Stomach (tissue), 9 donors: ENCODE results near the gene TSPAN1. TPM values are rescaled to one million over a fixed set of nuclear protein-coding genes. Genes with fewer than 3 reads are reported as not detected.

Source experiments
- DNase-seq, 2 donors: peaks; one replicate each; pipeline versions ENCODE4 v3.0.0 to v3.0.0-alpha.2; 2013 to 2019
- H3K27ac ChIP-seq, 5 donors: fragments of 200-600 bp in 4 of 5; sonication (generic) in 4 of 5; one replicate each; pipeline ENCODE4 v1.5.1; 2013 to 2019; ENCODE audit warnings: mild to moderate bottlenecking in 1 of 5, moderate library complexity in 1 of 5
- H3K27me3 ChIP-seq, 3 donors: fragments of 200-600 bp; sonication (generic); one replicate each; pipeline ENCODE4 v1.5.1; 2017 to 2019; ENCODE audit warnings: mixed run types in 1 of 3
- H3K36me3 ChIP-seq, 4 donors: fragments of 200-600 bp; sonication (generic); 1 replicate in 3 of 4; 2 replicates in 1 of 4; pipeline ENCODE4 v1.5.1; 2016 to 2019
- H3K4me1 ChIP-seq, 4 donors: fragments of 200-600 bp; sonication (generic); one replicate each; pipeline ENCODE4 v1.5.1; 2016 to 2019
- H3K4me3 ChIP-seq, 4 donors: fragments of 200-600 bp; sonication (generic) in 3 of 4; one replicate each; pipeline ENCODE4 v1.5.1; 2016 to 2019; ENCODE audit warnings: mild to moderate bottlenecking in 1 of 4
- H3K9me3 ChIP-seq, 4 donors: fragments of 200-600 bp; sonication (generic); one replicate each; pipeline ENCODE4 v1.5.1; 2016 to 2019
- EP300 ChIP-seq: sonication (generic); formaldehyde crosslinking; IDR thresholded peaks from one replicate; pipeline ENCODE4 v1.6.1; 2017; ENCODE audit warnings: antibody characterized with exemption
- POLR2A ChIP-seq, 4 donors: fragments of 450-650 bp; IDR thresholded peaks; one replicate each; pipeline ENCODE4 v1.6.1; 2016; ENCODE audit warnings: antibody characterized with exemption in 4 of 4, control low read depth in 2 of 4, mild to moderate bottlenecking in 1 of 4, moderate library complexity in 1 of 4
- POLR2AphosphoS5 ChIP-seq, 3 donors: sonication (generic); formaldehyde crosslinking; IDR thresholded peaks; one replicate each; pipeline ENCODE4 v1.6.1; 2016; ENCODE audit warnings: antibody characterized with exemption in 3 of 3
- WGBS, 5 donors: extraction: QIAGEN DNeasy Blood & Tissue Kit in 3 of 5; methylation state at CpG; one replicate each; pipeline versions ENCODE4 v1.1.5 to v1.1.7; 2013 to 2018; 5-methylcytosine and 5-hydroxymethylcytosine counted together
- intact Hi-C: fragments of 100-400 bp; cut with DNase I; formaldehyde crosslinking; loops from one replicate; pipeline ENCODE4 v1.15.1; 2023; ENCODE audit warnings: low total_unique reads
- polyA plus RNA-seq, 3 donors: library from polyadenylated mRNA; stranded (reverse); fragments of 200-250 nt; gene quantifications; one replicate each; pipeline ENCODE4 v1.2.3, GENCODE V29; 2013
- total RNA-seq, 5 donors: library from RNA; depleted of rRNA; stranded (reverse); fragments of >200 nt; gene quantifications; one replicate each; pipeline versions ENCODE4 v1.1.0 to v1.2.3, GENCODE V29; 2014 to 2016
- TF ChIP-seq, protein P1 (sequence below), 7 experiments: fragments of 450-650 bp in 4 of 7; fragments of 200-600 bp in 3 of 7; sonication (generic) in 3 of 7; IDR thresholded peaks; one replicate each; pipeline ENCODE4 v1.5.1; 2016 to 2019; ENCODE audit warnings: antibody characterized with exemption in 7 of 7, control low read depth in 2 of 7, mild to moderate bottlenecking in 1 of 7
- donor health status: healthy with polysubstance abuse.
- donor health status: Bipolar disorder and iron deficiency.
- donor health status: healthy.

The TSPAN1 gene
- total and polyA plus RNA-seq, 8 donors, result 35.9 to 154 (median 73.0) TPM

- TF ChIP-seq POLR2AphosphoS5 (IDR thresholded peaks at IDR 0.05) (no peak), EP300 (no peak), POLR2A (IDR thresholded peaks at IDR 0.05) (no peak)
- TF ChIP-seq, protein P1, sequence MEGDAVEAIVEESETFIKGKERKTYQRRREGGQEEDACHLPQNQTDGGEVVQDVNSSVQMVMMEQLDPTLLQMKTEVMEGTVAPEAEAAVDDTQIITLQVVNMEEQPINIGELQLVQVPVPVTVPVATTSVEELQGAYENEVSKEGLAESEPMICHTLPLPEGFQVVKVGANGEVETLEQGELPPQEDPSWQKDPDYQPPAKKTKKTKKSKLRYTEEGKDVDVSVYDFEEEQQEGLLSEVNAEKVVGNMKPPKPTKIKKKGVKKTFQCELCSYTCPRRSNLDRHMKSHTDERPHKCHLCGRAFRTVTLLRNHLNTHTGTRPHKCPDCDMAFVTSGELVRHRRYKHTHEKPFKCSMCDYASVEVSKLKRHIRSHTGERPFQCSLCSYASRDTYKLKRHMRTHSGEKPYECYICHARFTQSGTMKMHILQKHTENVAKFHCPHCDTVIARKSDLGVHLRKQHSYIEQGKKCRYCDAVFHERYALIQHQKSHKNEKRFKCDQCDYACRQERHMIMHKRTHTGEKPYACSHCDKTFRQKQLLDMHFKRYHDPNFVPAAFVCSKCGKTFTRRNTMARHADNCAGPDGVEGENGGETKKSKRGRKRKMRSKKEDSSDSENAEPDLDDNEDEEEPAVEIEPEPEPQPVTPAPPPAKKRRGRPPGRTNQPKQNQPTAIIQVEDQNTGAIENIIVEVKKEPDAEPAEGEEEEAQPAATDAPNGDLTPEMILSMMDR (IDR thresholded peaks at IDR 0.05), result no peak
- intact Hi-C loops, result no loop called here
- peak overlapping the region in 2 of 5 donors; percentile 36 to 86 for H3K27ac ChIP-seq
- no peaks in the 10 kb centered on the region for H3K27me3 ChIP-seq
- DNase-seq, result no peak
- H3K4me3 ChIP-seq, result no peak overlapping the region
- peaks cover 9 to 49% (median 35%) of the 10 kb centered on the region in 4 donors for H3K4me1 ChIP-seq
- peaks cover 12 to 52% (median 44%) of the 10 kb centered on the region in 4 donors for H3K36me3 ChIP-seq
- H3K9me3 ChIP-seq, result no peaks in the 10 kb centered on the region
- 87 to 96% (median 91%) methylated on average over 9 of the region's 9 CpGs for WGBS, 5 donors
Observed at GRCh38 chr1:46196609-46197008, 21.7 kb downstream of the TSPAN1 start.

DNA sequence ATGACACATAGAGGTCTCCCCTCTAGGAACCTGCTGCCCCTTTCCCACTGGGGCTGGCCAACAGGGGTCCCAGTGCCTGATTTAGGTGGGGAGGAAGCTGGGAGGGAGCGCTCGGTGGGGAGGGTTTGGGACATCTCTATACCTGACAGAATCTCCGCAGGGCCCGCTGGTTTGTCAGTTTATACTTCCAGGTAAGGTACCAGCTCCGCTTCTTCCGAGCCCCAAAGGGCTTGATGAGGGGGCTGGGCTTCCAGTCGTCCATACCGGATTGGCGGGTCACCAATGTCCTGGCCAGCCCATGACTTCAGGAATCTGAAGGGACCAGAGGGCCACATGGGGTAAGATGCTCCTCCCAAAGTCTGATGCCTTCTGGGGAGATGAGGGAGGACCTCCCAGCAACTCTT is 22.7 kb downstream of the TSPAN1 start:
- peaks cover 9 to 51% (median 37%) of the 10 kb centered on the region in 4 donors for H3K4me1 ChIP-seq
- DNase-seq, result no peak
- TF ChIP-seq, protein P1 (IDR thresholded peaks at IDR 0.05), result no peak
- TF ChIP-seq EP300 (no peak), POLR2A (IDR thresholded peaks at IDR 0.05) (no peak), POLR2AphosphoS5 (IDR thresholded peaks at IDR 0.05) (no peak)
- WGBS, 5 donors, result 29 to 55% (median 43%) methylated on average over 8 to 9 of the region's 9 CpGs
- H3K36me3 ChIP-seq, result peaks cover 12 to 43% (median 34%) of the 10 kb centered on the region in 4 donors
- no peaks in the 10 kb centered on the region for H3K27me3 ChIP-seq
- no peaks in the 10 kb centered on the region for H3K9me3 ChIP-seq
- intact Hi-C loops, result no loop called here
- peak overlapping the region; percentile 74 to 88 (median 78) for H3K4me3 ChIP-seq
- H3K27ac ChIP-seq, result peak overlapping the region in 4 of 5 donors; percentile 74 to 91 (median 82)

GRCh38 chr1:46197964-46198811 is 23.3 kb downstream of the TSPAN1 start, which contains the start of gene POMGNT1:
POMGNT1 (minus strand) TSS chr1:46198434; CDS start chr1:46197821, 613 bp downstream.
- TF ChIP-seq POLR2AphosphoS5 (IDR thresholded peaks at IDR 0.05) (peak in 1 of 3 donors; percentile 62), EP300 (no peak)
- Histone ChIP-seq H3K9me3 (no peaks in the 10 kb centered on the region), H3K4me1 (peaks cover 9 to 57% (median 44%) of the 10 kb centered on the region in 4 donors), H3K4me3 (peak within 1 kb of the TSS; percentile 74 to 88 (median 78)), H3K27ac (peak within 1 kb of the TSS; percentile 74 to 93 (median 86)), H3K36me3 (peaks cover 7 to 37% (median 28%) of the 10 kb centered on the region in 4 donors), H3K27me3 (no peaks in the 10 kb centered on the region)
- 0 to 1% (median 1%) methylated on average over 16 to 64 of the region's 67 CpGs for WGBS, 5 donors
- peak; percentile 75 to 92 for DNase-seq
- intact Hi-C loops, result no loop called here

GRCh38 chr1:46199233-46199749 is 24.4 kb downstream of the TSPAN1 start:
- H3K27ac ChIP-seq, result peak overlapping the region in 3 of 5 donors; percentile 71 to 91 (median 86)
- H3K4me1 ChIP-seq, result peaks cover 9 to 67% (median 54%) of the 10 kb centered on the region in 4 donors
- 53 to 72% (median 59%) methylated on average over 3 of the region's 3 CpGs for WGBS, 5 donors
- DNase-seq, result no peak
- intact Hi-C loops, result no loop called here
- TF ChIP-seq EP300, result no peak
- TF ChIP-seq POLR2AphosphoS5 (IDR thresholded peaks at IDR 0.05), result no peak
- TF ChIP-seq, protein P1 (IDR thresholded peaks at IDR 0.05), result no peak
- no peak for TF ChIP-seq POLR2A (IDR thresholded peaks at IDR 0.05)
- H3K9me3 ChIP-seq, result no peaks in the 10 kb centered on the region
- H3K36me3 ChIP-seq, result peaks cover 0 to 26% (median 17%) of the 10 kb centered on the region in 4 donors
- no peaks in the 10 kb centered on the region for H3K27me3 ChIP-seq
- H3K4me3 ChIP-seq, result peak overlapping the region in 3 of 4 donors; percentile 74 to 88 (median 83)
